NCI-H187 treated with DMSO at 0.1 percent for 48 hours (cell line): ENCODE results near the gene TRPM1.

Experiments
- DNase-seq: peaks from one replicate; lab custom pipeline; 2025; lab: John Stamatoyannopoulos, UW

Gene TRPM1

DNA sequence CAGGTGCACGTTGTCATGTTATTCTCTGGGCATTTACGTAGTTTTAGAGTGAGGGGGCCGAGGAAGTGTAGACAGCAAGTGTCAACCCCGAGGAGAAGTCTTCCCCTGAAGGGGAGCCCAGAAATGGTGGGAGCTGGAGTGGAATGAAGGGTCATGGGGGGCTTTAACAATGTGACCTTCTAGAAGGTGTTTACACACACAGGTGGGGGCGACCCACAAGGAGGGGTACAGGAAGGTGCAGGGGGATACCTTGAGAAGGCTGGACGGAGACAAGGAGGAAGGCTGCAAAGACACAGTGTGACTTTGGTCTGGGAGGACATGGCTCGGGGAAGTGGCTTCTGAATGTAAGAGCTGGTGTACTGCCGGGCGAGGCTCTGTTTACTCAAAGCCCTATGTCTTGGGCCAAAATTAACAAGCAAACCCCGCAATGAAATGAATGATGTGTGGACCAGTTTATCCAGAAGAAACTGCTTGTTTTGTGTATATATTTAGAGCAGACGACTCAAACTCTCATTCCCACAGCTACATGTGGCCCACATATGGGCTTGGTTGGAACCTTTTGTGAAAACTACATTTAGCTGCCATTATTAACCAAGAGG is 18.7 kb downstream of the TRPM1 start:
- no peak for DNase-seq

GRCh38 chr15:31081588-31082250 is 19.8 kb downstream of the TRPM1 start:
- DNase-seq, result no peak

DNA sequence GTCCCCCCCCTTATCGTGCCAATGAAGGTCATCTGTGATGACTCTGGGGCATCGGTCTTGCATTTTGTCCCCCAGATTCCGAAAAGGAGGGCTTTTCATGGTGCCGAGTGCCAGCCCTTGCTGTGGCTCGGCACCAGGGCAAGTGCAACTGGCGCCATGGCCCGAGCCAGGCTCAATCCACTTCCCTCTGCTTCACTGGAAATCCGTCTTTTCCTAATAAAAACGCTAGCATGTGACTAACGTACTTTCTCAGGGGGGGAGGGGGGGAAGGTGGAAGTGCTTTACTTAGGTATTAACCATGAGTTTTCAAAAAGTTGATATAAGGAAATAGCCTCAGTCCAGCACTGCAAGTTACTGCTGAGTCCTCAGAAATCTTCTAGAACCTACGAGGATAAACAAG is 20.5 kb downstream of the TRPM1 start:
- no peak for DNase-seq

GRCh38 chr15:31080591-31081014 is 20.9 kb downstream of the TRPM1 start:
- DNase-seq, result no peak

DNA sequence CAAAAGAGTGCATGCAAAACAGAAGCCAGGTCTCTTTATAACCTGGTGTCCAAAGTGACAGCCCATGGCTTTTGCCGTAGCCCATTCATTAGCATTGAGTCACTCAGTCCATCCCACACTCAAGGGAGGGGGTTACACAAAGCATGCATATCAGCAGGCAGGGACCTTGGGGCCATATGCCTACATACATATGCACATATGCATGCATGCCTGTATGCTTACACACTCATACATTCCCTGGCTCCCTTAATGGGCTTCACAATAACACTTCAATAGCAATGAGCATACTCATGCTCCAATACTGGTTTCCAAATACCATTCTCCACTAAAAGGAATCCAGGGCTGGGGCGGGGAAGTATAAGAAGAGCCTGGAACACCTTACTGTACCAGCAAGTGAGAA is 22.0 kb downstream of the TRPM1 start:
- no peak for DNase-seq

DNA sequence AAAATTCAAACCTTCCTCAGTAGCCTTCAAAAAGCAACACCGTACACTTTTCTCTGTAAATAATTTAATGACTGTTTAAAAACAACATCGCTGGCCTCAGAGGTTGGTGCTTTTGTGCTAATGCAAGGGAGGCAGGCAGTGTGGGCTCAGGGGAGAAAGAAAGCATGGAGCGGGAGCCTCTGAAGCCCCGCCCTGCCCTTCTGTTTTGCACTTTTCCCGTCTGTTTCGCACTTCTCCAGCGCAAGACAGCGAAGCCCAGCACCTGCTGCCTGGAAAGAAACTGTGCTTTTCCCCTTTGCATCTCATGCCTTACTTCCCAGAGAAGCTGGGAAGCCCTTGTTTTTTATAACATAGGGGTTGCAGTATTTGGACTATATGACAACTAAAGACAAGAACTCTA is 23.1 kb downstream of the TRPM1 start:
- DNase-seq, result no peak

DNA sequence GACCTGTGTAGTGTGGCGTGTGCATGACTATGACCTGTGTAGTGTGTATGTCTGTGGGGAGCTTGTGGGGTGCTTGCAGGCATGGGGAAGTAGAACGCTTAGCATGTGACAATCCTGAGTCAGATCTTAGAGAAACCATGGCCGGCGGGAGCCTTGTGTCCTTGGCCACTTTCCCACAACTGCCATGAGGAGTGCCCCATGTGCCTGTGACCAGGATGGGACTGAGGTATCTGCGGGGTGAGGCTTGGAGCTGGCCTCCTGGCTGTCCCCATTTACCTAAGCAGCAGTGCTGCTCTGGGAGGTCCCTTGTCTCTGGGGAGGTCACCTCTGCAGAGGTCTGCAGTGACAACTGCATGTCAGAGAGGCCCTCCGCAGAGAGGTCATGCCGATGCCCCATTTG is 23.6 kb downstream of the TRPM1 start:
- no peak for DNase-seq

GRCh38 chr15:31077181-31077580 is 24.3 kb downstream of the TRPM1 start:
- DNase-seq, result no peak

DNA sequence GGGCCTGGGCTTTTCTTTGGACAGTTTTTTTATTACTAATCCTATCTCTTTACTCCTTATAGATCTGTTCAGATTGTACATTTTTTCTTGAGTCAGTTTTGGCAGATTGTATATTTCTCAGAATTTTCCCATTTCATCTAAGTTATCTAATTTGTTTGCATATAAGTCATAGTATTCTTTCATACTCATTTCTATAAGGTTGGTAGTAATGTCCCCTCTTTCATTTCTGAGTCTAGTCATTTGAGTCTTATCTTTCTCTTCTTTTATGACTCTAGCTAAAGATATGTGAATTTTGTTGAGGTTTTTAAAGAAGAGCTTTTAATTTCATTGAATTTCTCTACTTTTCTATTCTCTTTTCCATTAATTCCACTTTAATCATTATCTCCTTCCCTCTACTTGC is 27.2 kb downstream of the TRPM1 start:
- DNase-seq, result no peak

- DNase-seq, result no peak
These were observed 30.7 kb downstream of the TRPM1 start for GRCh38 chr15:31070867-31071266.

- no peak for DNase-seq
These were observed 32.0 kb downstream of the TRPM1 start for GRCh38 chr15:31069360-31070000.

DNA sequence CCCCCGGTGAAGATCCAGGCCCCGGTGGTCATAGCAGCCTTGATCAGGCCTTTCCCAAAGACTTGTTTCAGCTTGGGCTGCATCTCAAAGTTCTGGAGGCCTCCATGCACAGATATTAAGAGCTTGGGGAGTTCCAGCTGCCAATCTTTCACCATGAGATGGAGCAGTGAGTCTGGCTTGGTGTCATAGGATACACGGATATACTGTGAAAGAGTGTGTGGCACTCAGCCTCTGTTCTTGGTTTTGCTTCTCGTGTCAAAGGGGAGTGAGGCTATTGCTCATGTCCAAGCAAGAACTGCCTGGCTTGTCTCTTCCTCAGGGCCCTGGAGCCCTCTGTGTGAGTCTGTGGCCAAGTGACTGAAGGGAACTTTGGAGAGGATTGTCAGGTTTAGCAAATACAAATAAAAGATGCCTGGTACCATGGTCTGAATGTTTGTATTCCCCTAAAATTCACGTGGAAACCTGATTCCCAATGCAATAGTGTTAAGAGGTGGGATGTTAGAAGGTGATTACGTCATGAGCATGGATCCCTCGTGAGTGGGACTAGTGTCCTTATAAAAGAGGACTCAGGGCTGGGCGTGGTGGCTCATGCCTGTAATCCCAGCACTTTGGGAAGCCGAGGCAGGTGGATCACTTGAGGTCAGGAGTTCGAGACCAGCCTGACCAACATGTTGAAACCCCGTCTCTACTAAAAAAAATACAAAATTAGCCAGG is 33.5 kb downstream of the TRPM1 start:
- DNase-seq, result no peak

- no peak for DNase-seq
These were observed 35.7 kb downstream of the TRPM1 start for GRCh38 chr15:31065824-31066223.

GRCh38 chr15:31062911-31063310 is 38.6 kb downstream of the TRPM1 start:
- no peak for DNase-seq

DNA sequence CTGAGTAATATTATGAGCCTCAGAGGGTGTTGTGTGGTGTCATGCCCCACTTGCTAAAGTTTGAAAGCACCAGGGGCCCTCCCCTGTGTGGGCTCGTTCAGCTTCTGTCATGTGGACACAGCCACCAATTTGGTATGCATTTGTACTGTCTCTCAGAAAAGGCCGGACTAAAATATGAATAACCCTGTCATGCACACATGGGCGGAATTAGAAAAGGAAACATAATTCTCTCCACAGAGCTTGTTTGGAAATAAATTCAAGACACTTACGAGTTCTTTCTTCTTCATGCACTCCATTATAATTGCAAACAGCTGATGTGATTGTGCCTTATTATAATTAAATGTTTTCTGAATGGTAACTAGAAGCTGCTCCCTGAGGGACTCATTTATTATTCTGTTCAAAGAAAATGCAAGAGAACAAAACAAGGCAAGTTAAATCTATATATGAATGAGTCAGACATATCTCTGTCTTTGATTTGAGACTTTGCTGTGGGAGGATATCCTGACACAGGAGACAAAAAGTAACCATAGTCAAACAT is 39.1 kb downstream of the TRPM1 start:
- no peak for DNase-seq

- DNase-seq, result no peak
These were observed 40.9 kb downstream of the TRPM1 start for GRCh38 chr15:31060429-31061140.

DNA sequence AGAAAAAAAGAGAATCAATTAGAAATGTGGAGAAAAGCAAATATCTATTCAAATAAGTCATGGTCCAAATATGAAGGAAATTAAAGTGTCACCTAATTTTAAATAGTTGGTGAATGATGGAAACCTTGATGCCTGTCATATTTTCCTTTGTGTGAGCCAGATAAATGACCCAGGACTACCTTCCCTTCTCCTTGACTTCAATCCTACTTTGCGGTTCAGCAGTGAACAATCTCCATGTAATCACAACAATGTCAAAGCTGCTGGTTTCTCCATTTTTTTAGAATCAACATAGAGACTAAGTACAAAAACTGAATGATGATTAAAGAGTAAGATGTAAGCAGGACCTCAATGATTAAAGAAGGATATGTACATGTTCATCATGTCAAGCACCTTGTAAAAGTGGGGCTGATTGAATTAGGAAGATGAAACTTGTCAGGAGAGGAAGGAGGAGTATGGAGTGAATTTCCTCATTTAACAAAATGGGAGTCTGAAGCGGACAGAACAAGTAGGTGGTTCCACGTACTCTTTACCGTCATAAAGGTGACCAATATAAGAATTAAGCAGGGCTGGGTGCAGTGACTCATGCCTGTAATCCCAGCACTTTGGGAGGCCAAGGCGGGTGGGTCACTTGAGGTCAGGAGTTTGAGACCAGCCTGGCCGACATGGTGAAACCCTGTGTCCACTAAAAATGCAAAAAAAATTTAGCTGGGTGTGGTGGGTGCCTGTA is 43.1 kb downstream of the TRPM1 start:
- DNase-seq, result no peak

- DNase-seq, result no peak
These were observed 49.9 kb downstream of the TRPM1 start for GRCh38 chr15:31051496-31052080.

DNA sequence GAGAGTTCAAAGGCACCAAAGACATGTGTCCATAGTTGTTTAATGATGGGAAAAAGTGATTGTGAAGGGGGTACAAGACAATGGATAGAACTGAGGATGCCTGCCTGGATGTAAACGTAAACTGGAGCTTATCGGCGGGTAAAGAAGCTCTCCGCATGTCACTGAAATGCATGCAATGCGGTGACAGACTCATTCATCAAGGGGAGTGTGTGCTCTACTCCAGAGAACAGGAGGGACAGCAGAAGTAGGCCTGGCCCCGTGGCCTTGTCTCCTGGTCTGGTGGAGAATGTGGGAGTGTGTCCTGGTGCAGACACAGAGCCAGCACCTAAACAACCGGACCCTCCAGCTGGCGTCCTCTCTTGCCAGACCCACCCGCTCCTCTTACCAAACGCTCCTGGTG is 50.6 kb downstream of the TRPM1 start:
- DNase-seq, result no peak

DNA sequence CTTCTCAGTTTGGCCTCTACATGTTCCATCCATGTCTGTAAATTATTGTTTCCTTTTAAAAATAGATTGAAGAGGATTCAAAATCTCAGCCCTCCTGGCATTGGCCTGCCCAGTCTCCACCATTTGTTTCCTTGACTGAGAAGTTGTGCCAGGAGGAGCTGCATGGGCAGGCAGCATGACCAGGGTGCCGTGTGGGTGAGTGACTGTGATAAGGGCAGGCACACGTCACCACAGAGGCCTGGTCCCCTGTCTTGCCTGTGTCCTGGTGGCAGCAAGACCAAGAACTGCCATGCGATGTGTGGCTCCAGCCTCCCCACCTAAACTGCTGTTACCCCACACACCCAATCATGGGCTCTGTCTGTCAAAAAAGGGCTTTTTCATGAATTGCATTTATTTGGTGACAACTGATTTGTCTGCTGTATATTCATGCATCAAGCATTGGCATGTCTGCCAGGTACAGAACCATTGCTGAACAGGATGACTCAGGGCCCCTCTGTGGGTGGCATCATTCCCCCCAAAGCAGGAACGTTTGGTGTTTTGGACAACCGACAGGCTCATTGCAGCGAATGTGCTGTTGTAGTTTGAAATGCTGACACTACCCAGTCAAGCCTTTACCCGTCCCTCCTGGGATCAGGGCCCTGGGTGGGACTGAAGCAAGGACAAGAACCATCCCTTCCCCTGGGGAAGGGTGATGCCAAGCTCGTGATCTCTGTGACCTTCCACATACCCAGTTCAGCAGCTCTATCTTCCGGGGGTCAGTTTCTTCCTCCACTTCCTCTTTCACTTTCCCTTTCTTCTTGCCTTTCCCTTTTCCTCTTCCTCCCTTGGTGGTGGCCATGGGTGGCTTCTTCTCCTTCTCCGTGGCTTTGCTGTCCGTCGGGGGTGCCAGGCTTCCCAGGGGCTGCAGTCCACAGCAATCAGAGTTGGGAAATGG is 51.6 kb downstream of the TRPM1 start:
- no peak for DNase-seq
